GM18873 (cell line): ENCODE data around the gene SLC46A1.

Experiments
- ATAC-seq: cut with Tn5 transposase; IDR thresholded peaks from one replicate; pipeline ENCODE4 v1.9.1; 2021; ENCODE audit warnings: mild to moderate bottlenecking, moderate library complexity, moderate number of reproducible peaks; ENCODE audit not compliant: unreplicated experiment, low FRiP score

SLC46A1 gene

DNA sequence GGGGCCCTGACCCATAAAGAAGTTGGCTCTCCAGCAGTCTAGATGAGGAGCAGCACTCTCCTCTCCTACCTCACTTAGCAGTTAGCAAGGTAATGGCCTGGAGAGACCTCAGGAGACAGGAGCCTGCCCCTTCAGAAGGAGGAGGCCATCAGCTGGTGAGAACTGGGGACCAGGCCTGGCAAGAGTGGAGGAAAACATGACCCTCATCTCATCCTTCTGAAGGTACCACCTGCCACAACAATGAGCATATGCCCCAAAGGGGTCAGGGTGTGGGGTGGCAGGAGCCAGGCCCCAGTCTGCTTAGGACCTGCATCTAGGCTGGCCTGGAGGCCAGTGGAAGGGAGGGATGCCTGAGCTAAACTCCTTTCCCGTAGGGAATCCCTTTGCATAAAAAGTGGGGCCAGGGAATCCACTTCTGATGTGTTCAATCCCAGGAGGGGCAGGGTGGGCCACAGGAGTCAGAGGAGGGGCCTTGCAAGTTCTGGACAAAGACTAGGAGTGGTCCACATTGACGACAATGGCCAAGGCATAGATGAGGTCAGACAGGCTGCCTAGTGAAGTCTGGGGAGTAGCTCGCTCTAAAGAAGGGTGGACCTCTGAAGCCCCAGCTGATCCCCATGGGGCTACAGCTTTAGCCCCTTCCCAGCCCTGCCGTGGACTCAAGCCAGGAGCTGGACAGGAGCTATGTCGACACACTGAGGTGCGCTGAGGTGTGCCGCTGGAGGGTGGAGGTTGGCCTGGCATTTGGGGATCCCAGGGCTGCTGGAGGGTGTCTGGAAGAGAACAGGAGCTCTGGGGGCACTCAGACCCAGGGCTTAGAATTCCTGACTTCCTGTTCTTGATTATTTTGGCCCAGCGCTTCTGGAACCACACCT, 42.0 kb downstream of the SLC46A1 start:
- ATAC-seq: no peak

GRCh38 chr17:28363186-28363585, 42.8 kb downstream of the SLC46A1 start:
- ATAC-seq: no peak

- ATAC-seq: no peak
Measured at GRCh38 chr17:28357901-28358197, 48.2 kb downstream of the SLC46A1 start.

DNA sequence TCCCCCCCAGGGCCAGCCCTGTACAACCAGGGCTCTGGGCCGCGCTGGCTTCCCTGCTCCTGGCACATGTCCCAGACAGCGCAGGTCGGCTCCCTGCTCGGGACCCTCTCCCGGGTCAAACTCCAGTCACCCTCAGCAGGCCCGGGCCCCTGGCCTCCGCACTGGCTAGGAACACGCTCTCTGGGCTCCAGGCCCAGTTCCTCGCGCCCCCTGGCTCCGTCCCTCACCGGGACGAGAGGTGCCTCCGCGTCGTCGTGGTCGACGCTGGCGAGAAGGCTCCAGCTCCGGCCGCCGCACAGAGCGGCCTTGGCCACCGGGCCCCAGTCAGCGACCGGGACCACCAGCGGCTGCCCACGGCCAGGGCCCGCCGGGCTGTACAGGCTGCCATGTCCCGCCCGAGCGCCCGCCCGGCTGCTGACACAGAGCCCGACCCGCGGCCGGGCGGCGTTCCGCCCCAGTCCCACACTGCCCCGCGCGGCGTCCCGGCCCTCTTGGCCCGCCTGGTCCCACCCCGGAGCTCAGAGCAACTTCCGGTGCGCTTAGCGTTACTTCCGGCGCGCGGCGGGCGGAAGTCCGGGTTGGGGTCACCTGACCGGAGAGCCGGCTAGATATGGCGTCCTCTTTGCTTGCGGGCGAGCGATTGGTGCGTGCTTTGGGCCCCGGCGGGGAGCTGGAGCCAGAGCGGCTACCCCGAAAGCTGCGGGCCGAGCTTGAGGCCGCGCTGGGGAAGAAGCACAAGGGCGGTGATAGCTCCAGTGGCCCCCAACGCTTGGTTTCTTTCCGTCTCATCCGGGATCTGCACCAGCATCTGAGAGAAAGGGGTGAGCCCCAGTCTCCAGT, 48.7 kb downstream of the SLC46A1 start, which contains the start of gene POLDIP2:
Gene POLDIP2, minus strand, starts transcription at position 467 of the 840 bp plus-strand sequence. Its CDS starts 79 bp downstream, at position 388.
- peak; percentile 76 for ATAC-seq

GRCh38 chr17:28350271-28350670, 55.7 kb downstream of the SLC46A1 start:
- no peak for ATAC-seq

- ATAC-seq: no peak
Measured at GRCh38 chr17:28348979-28349378, 57.0 kb downstream of the SLC46A1 start.

GRCh38 chr17:28347261-28347891, 58.6 kb downstream of the SLC46A1 start:
- no peak for ATAC-seq

- ATAC-seq: no peak
Measured at GRCh38 chr17:28346746-28347246, 59.2 kb downstream of the SLC46A1 start.

- ATAC-seq: no peak
Measured at GRCh38 chr17:28346199-28346580, 59.8 kb downstream of the SLC46A1 start.

DNA sequence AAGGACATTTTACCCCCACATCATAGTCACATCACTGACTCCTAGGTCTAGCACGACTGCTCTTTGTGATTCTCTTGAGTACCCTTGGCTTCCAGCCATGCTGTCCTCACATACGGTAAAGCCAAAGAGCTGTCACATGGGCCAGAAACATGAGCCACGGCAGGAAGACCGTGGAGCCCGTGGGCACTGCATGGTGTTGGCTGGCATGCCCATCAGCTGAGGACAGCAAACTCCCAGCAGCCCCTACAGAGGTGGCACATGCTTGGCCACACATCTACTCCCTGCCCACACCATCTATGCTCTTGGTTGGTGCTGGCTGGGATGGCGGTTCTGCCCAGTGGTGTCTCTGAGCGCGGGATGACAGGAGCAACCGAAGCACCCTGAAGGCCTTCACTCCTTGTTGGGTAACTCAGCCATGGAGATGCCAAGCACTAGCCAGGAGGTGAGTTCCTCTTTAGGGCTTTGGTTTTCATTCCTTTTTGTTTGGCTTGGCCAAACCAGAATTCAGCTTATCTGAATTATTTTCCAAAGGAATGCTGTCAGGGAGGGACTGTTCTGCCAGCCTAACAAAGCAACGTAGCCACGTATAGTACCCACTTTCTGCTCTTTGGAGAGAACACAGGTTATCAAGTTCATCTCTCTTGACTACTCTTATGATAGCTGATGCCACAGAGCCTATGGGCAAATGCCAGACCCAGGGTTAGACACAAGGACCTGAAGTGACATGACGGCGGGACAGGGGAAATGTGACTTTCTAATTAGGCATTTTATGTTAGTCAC, 60.4 kb downstream of the SLC46A1 start:
- ATAC-seq: no peak
